Measurements from ENCODE around the gene PER2. TPM values are rescaled to one million over a fixed set of nuclear protein-coding genes. Genes with fewer than 3 reads are reported as not detected.
"Not testable (repeated sequence)": the region's sequence is repeated elsewhere in the genome, so short reads cannot be mapped to it uniquely, and the experiment has no call there.

Gene PER2
- 29.8 TPM for total RNA-seq

- DNase-seq (ENCODE audit: low spot score): no peak
These were observed at the start of gene PER2 for GRCh38 chr2:238287737-238288649. PER2 (minus strand) TSS chr2:238288610; CDS start chr2:238277936, 10,674 bp downstream.

GRCh38 chr2:238337846-238338245 lies 49.4 kb upstream of the PER2 start:
- no peak for DNase-seq (ENCODE audit: low spot score)

- DNase-seq (ENCODE audit: low spot score): no peak
These were observed 48.5 kb upstream of the PER2 start for GRCh38 chr2:238336793-238337444.

GRCh38 chr2:238336151-238336550 lies 47.7 kb upstream of the PER2 start:
- DNase-seq (ENCODE audit: low spot score): no peak

- DNase-seq (ENCODE audit: low spot score): not testable (repeated sequence)
These were observed 47.2 kb upstream of the PER2 start for GRCh38 chr2:238335591-238335990.

GRCh38 chr2:238334885-238335284 lies 46.5 kb upstream of the PER2 start:
- DNase-seq (ENCODE audit: low spot score): no peak

- no peak for DNase-seq (ENCODE audit: low spot score)
These were observed 43.5 kb upstream of the PER2 start for GRCh38 chr2:238331916-238332315.

GRCh38 chr2:238330391-238330790 lies 42.0 kb upstream of the PER2 start:
- no peak for DNase-seq (ENCODE audit: low spot score)

- no peak for DNase-seq (ENCODE audit: low spot score)
These were observed 39.3 kb upstream of the PER2 start for GRCh38 chr2:238327751-238328150.

GRCh38 chr2:238326801-238327365 lies 38.5 kb upstream of the PER2 start:
- DNase-seq (ENCODE audit: low spot score): no peak

- no peak for DNase-seq (ENCODE audit: low spot score)
These were observed 37.3 kb upstream of the PER2 start for GRCh38 chr2:238325694-238326093.

GRCh38 chr2:238324248-238324647 lies 35.8 kb upstream of the PER2 start:
- DNase-seq (ENCODE audit: low spot score): not testable (repeated sequence)

GRCh38 chr2:238322001-238322411 lies 33.6 kb upstream of the PER2 start:
- no peak for DNase-seq (ENCODE audit: low spot score)

- DNase-seq (ENCODE audit: low spot score): no peak
These were observed 33.1 kb upstream of the PER2 start for GRCh38 chr2:238321467-238321866.

- no peak for DNase-seq (ENCODE audit: low spot score)
These were observed 32.4 kb upstream of the PER2 start for GRCh38 chr2:238320648-238321281.

- peak; percentile 95 for DNase-seq (ENCODE audit: low spot score)
These were observed 31.8 kb upstream of the PER2 start, which contains the start of gene TRAF3IP1 for GRCh38 chr2:238320246-238320647. TRAF3IP1 (plus strand) TSS chr2:238320518; CDS start chr2:238320663, 145 bp downstream.

- DNase-seq (ENCODE audit: low spot score): no peak
These were observed 26.7 kb upstream of the PER2 start for GRCh38 chr2:238315031-238315595.

GRCh38 chr2:238314576-238314975 lies 26.2 kb upstream of the PER2 start:
- no peak for DNase-seq (ENCODE audit: low spot score)

GRCh38 chr2:238313991-238314350 lies 25.6 kb upstream of the PER2 start:
- no peak for DNase-seq (ENCODE audit: low spot score)

- DNase-seq (ENCODE audit: low spot score): no peak
These were observed 25.0 kb upstream of the PER2 start for GRCh38 chr2:238313289-238313990.

- DNase-seq (ENCODE audit: low spot score): not testable (repeated sequence)
These were observed 22.3 kb upstream of the PER2 start for GRCh38 chr2:238310721-238311120.

Measured in mucosa of gallbladder (tissue), 1 donor.